Body of pancreas (tissue), 4 donors: Measurements from ENCODE around the gene CACNA1C.

Experiments used
- CTCF ChIP-seq, 7 experiments: fragments of 450-650 bp in 4 of 7; fragments of 200-600 bp in 3 of 7; sonication (generic) in 3 of 7; IDR thresholded peaks; one replicate each; pipeline ENCODE4 v1.5.1; 2016 to 2019; ENCODE audit warnings: antibody characterized with exemption in 7 of 7
- POLR2A ChIP-seq, 3 donors: fragments of 450-650 bp; IDR thresholded peaks; one replicate each; pipeline ENCODE4 v1.6.1; 2016; ENCODE audit warnings: antibody characterized with exemption in 3 of 3, mild to moderate bottlenecking in 2 of 3

GRCh38 chr12:2507814-2508213, 455.0 kb downstream of the CACNA1C start:
- TF ChIP-seq POLR2A (IDR thresholded peaks at IDR 0.05) (no peak), CTCF (IDR thresholded peaks at IDR 0.05) (no peak)
